GM12878 (cell line): ENCODE data around the gene ERLEC1.

ENCODE experiments used
- CHD2 ChIP-seq: IDR thresholded peaks from 2 replicates; pipeline ENCODE4 v1.6.1; 2011; ENCODE audit warnings: low read depth, low read length, improper control_type of control experiment, borderline replicate concordance
- EZH2 ChIP-seq: IDR thresholded peaks from 2 replicates; pipeline ENCODE4 v1.6.1; 2012; ENCODE audit warnings: low read depth, mild to moderate bottlenecking, control low read depth, inconsistent platforms, low read length, borderline replicate concordance; ENCODE audit not compliant: control insufficient read depth
- HDGF ChIP-seq: fragments of 450-650 bp; IDR thresholded peaks from 2 replicates; pipeline ENCODE4 v1.6.1; 2016; ENCODE audit warnings: antibody characterized with exemption
- RAD21 ChIP-seq: IDR thresholded peaks from 2 replicates; pipeline ENCODE4 v1.6.1; 2011; ENCODE audit warnings: mild to moderate bottlenecking, low read depth, low read length, moderate library complexity; ENCODE audit not compliant: insufficient read depth
- SMC3 ChIP-seq: IDR thresholded peaks from 2 replicates; pipeline ENCODE4 v1.6.1; 2011; ENCODE audit warnings: low read length, improper control_type of control experiment, borderline replicate concordance
- SP1 ChIP-seq: IDR thresholded peaks from one replicate; pipeline ENCODE4 v1.6.1; 2011; ENCODE audit warnings: low read depth, low read length
- TCF12 ChIP-seq: IDR thresholded peaks from 2 replicates; pipeline ENCODE4 v1.6.1; 2011; ENCODE audit warnings: low read depth, mild to moderate bottlenecking, low read length
- TCF3 ChIP-seq: IDR thresholded peaks from 2 replicates; pipeline ENCODE4 v1.6.1; 2012; ENCODE audit warnings: low read depth, mild to moderate bottlenecking, low read length, borderline replicate concordance; ENCODE audit not compliant: insufficient read depth
- ZNF384 ChIP-seq: IDR thresholded peaks from 2 replicates; pipeline ENCODE4 v1.6.1; 2012; ENCODE audit warnings: low read depth, mild to moderate bottlenecking, low read length, improper control_type of control experiment, borderline replicate concordance
- TF ChIP-seq, protein P1 (sequence below), 3 experiments: IDR thresholded peaks in 2 of 3; conservative IDR thresholded peaks in 1 of 3; 2 replicates each; pipeline ENCODE4 v1.5.1; 2011; ENCODE audit warnings: low read depth in 3 of 3, low read length in 3 of 3, mild to moderate bottlenecking in 3 of 3, control low read depth in 2 of 3, moderate library complexity in 2 of 3, inconsistent platforms in 1 of 3, mixed read lengths in 1 of 3; ENCODE audit not compliant: control insufficient read depth in 2 of 3, insufficient read depth in 1 of 3; ENCODE audit errors: extremely low read depth in 1 of 3
- TF ChIP-seq, protein P2 (sequence below): IDR thresholded peaks from 2 replicates; pipeline ENCODE4 v1.6.1; 2012; ENCODE audit warnings: low read depth, low read length, improper control_type of control experiment
- TF ChIP-seq, protein P3 (sequence below): IDR thresholded peaks from 2 replicates; pipeline ENCODE4 v1.6.1; 2011; ENCODE audit warnings: low read depth, low read length, improper control_type of control experiment, borderline replicate concordance

DNA sequence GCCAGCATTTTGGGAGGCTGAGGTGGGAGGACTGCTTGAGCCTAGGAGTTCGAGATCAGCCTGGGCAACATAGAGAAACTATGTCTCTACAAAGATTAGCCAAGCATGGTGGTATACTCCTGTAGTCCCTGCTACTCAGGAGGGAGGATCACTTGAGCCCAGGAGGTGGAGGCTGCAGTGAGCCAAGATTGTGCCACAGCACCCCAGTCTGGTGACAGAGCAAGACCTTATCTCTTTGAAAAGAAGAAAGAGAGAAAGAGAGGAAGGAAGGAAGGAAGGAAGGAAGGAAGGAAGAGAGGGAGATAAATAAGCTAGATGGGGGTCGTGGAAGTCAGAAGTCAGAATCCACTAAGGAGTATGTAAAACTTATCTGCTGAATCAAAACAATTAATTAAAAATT, 56.8 kb downstream of the ERLEC1 start:
- TF ChIP-seq, protein P1, sequence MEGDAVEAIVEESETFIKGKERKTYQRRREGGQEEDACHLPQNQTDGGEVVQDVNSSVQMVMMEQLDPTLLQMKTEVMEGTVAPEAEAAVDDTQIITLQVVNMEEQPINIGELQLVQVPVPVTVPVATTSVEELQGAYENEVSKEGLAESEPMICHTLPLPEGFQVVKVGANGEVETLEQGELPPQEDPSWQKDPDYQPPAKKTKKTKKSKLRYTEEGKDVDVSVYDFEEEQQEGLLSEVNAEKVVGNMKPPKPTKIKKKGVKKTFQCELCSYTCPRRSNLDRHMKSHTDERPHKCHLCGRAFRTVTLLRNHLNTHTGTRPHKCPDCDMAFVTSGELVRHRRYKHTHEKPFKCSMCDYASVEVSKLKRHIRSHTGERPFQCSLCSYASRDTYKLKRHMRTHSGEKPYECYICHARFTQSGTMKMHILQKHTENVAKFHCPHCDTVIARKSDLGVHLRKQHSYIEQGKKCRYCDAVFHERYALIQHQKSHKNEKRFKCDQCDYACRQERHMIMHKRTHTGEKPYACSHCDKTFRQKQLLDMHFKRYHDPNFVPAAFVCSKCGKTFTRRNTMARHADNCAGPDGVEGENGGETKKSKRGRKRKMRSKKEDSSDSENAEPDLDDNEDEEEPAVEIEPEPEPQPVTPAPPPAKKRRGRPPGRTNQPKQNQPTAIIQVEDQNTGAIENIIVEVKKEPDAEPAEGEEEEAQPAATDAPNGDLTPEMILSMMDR (IDR thresholded peaks at IDR 0.05 in 2 of 3, conservative IDR thresholded peaks at IDR 0.05 in 1 of 3; ENCODE audit: control insufficient read depth in 2 of 3, extremely low read depth in 1 of 3, insufficient read depth in 1 of 3, low read depth in 3 of 3, low read length in 3 of 3), result no peak
- TF ChIP-seq SP1 (no peak), RAD21 (no peak), EZH2 (no peak), HDGF (no peak), CHD2 (no peak), ZNF384 (no peak), TCF12 (no peak), TCF3 (no peak), SMC3 (no peak)
- TF ChIP-seq, protein P2, sequence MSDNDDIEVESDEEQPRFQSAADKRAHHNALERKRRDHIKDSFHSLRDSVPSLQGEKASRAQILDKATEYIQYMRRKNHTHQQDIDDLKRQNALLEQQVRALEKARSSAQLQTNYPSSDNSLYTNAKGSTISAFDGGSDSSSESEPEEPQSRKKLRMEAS, result no peak
- TF ChIP-seq, protein P3, sequence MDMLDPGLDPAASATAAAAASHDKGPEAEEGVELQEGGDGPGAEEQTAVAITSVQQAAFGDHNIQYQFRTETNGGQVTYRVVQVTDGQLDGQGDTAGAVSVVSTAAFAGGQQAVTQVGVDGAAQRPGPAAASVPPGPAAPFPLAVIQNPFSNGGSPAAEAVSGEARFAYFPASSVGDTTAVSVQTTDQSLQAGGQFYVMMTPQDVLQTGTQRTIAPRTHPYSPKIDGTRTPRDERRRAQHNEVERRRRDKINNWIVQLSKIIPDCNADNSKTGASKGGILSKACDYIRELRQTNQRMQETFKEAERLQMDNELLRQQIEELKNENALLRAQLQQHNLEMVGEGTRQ, result no peak
